Measurements from ENCODE around the gene ANKRD23.
"Not testable (repeated sequence)": the region's sequence is repeated elsewhere in the genome, so short reads cannot be mapped to it uniquely, and the experiment has no call there.

The ANKRD23 gene
- 0 to 1.1 (median 0.18) reads per million in 17 experiments for total RNA-seq

GRCh38 chr2:96843538-96844268, at the start of gene ANKRD23:
Gene ANKRD23, minus strand, starts transcription at chr2:96844021. Its CDS starts 29 bp downstream, at chr2:96843992.
- DNase-seq, result no peak

- DNase-seq, result no peak
These were observed 47.9 kb upstream of the ANKRD23 start for GRCh38 chr2:96891591-96892333.

- no peak for DNase-seq
These were observed 47.0 kb upstream of the ANKRD23 start for GRCh38 chr2:96890726-96891385.

- DNase-seq, result no peak
These were observed 46.4 kb upstream of the ANKRD23 start for GRCh38 chr2:96890252-96890651.

- DNase-seq, result not testable (repeated sequence)
These were observed 45.7 kb upstream of the ANKRD23 start for GRCh38 chr2:96889502-96889901.

GRCh38 chr2:96888072-96889011, 44.5 kb upstream of the ANKRD23 start:
- DNase-seq, result peak; percentile 74 to 88 (median 82)

GRCh38 chr2:96887493-96888012, 43.7 kb upstream of the ANKRD23 start:
- DNase-seq, result no peak

- DNase-seq, result peak; percentile 71 to 85 (median 79)
These were observed 41.9 kb upstream of the ANKRD23 start for GRCh38 chr2:96885432-96886347.

- peak; percentile 45 to 68 (median 56) for DNase-seq
These were observed 40.7 kb upstream of the ANKRD23 start for GRCh38 chr2:96884299-96885094.

GRCh38 chr2:96883306-96883705, 39.5 kb upstream of the ANKRD23 start:
- DNase-seq, result no peak

GRCh38 chr2:96882906-96883305, 39.1 kb upstream of the ANKRD23 start:
- no peak for DNase-seq

- DNase-seq, result no peak
These were observed 38.4 kb upstream of the ANKRD23 start for GRCh38 chr2:96882230-96882629.

GRCh38 chr2:96881349-96882195, 37.8 kb upstream of the ANKRD23 start:
- no peak for DNase-seq

- no peak for DNase-seq
These were observed 37.1 kb upstream of the ANKRD23 start for GRCh38 chr2:96880891-96881273.

- DNase-seq, result no peak
These were observed 35.8 kb upstream of the ANKRD23 start for GRCh38 chr2:96879545-96880040.

GRCh38 chr2:96878796-96879544, 35.1 kb upstream of the ANKRD23 start:
- DNase-seq, result no peak

GRCh38 chr2:96878171-96878570, 34.4 kb upstream of the ANKRD23 start:
- no peak for DNase-seq

- DNase-seq, result no peak
These were observed 33.8 kb upstream of the ANKRD23 start for GRCh38 chr2:96877631-96878092.
